KMS-11 (cell line): ENCODE results near the gene DDC.

Experiments used
- H2AFZ ChIP-seq: fragments of 200-600 bp; sonication (generic); 2 replicates; pipeline ENCODE4 v1.6.1; 2016; ENCODE audit warnings: antibody characterized with exemption, mixed run types, low read depth
- H3K27ac ChIP-seq: fragments of 200-600 bp; sonication (generic); 2 replicates; pipeline ENCODE4 v1.6.1; 2016; ENCODE audit warnings: mild to moderate bottlenecking, mixed run types
- H3K27me3 ChIP-seq: fragments of 200-600 bp; sonication (generic); 2 replicates; pipeline ENCODE4 v1.6.1; 2017; ENCODE audit warnings: mild to moderate bottlenecking, low read depth, mixed run types, moderate library complexity; ENCODE audit not compliant: insufficient read depth
- H3K36me3 ChIP-seq: fragments of 200-600 bp; sonication (generic); 2 replicates; pipeline ENCODE4 v1.6.1; 2017; ENCODE audit warnings: mild to moderate bottlenecking, mixed run types; ENCODE audit not compliant: insufficient read depth
- H3K4me1 ChIP-seq: fragments of 200-600 bp; sonication (generic); 2 replicates; pipeline ENCODE4 v1.6.1; 2016; ENCODE audit warnings: mild to moderate bottlenecking, low read depth, mixed run types; ENCODE audit not compliant: poor library complexity, severe bottlenecking
- H3K4me2 ChIP-seq: fragments of 200-600 bp; sonication (generic); 2 replicates; pipeline ENCODE4 v1.7.0; 2016; ENCODE audit warnings: mild to moderate bottlenecking, mixed run types
- H3K4me3 ChIP-seq: fragments of 200-600 bp; sonication (generic); IDR thresholded peaks from 2 replicates; pipeline ENCODE4 v1.6.1; 2017; ENCODE audit warnings: low read depth, low read length, mixed read lengths; ENCODE audit not compliant: insufficient read depth
- H3K79me2 ChIP-seq: fragments of 200-600 bp; sonication (generic); 2 replicates; pipeline ENCODE4 v1.6.1; 2016; ENCODE audit warnings: low read depth, mixed run types; ENCODE audit not compliant: insufficient read depth
- H3K9ac ChIP-seq: fragments of 200-600 bp; sonication (generic); 2 replicates; pipeline ENCODE4 v1.6.1; 2016; ENCODE audit warnings: mild to moderate bottlenecking, mixed run types
- H4K20me1 ChIP-seq: fragments of 200-600 bp; sonication (generic); 2 replicates; pipeline ENCODE4 v1.6.1; 2016; ENCODE audit warnings: mild to moderate bottlenecking, mixed run types; ENCODE audit not compliant: insufficient read depth
- TF ChIP-seq, protein P1 (sequence below): fragments of 200-600 bp; sonication (generic); conservative IDR thresholded peaks from 2 replicates; pipeline ENCODE4 v1.6.1; 2017; ENCODE audit warnings: low read depth, mild to moderate bottlenecking, antibody characterized with exemption, low read length, moderate library complexity, mixed read lengths

DDC gene

DNA sequence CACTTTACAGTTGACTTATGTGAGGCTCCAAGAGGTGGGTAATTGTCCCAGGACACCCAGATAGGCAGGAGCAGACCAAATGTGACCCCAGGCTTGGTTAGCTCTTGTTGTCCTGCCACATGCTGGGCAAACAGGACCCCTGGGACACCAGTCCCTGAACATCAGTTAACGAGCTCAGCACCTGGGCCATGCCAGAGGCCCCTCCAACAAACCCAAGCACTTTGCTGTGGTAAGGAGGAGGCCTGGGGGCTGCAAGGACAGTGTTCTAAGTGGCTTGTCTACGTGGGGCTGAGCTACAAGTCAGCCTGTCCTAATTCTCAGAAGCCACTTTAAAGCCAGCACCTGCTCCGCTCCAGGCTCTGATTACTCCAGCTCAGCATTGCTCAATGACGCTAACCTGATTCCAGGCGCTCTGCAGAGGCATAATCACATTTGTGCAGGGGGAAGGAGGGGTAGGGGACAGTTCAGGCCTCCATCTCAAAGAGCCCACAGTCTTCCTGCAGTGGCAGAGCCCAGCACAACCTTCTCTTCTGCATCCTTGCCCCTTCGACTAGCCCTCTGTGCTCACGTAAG is 57.2 kb downstream of the DDC start:
- Histone ChIP-seq H3K4me1 (no peaks in the 10 kb centered on the region), H3K9ac (no peak overlapping the region), H4K20me1 (no peaks in the 10 kb centered on the region), H3K36me3 (no peaks in the 10 kb centered on the region), H3K27ac (no peak overlapping the region), H3K79me2 (no peaks in the 10 kb centered on the region), H2AFZ (no peak overlapping the region), H3K27me3 (no peaks in the 10 kb centered on the region), H3K4me2 (no peak overlapping the region), H3K4me3 (no peak overlapping the region)
- TF ChIP-seq, protein P1, sequence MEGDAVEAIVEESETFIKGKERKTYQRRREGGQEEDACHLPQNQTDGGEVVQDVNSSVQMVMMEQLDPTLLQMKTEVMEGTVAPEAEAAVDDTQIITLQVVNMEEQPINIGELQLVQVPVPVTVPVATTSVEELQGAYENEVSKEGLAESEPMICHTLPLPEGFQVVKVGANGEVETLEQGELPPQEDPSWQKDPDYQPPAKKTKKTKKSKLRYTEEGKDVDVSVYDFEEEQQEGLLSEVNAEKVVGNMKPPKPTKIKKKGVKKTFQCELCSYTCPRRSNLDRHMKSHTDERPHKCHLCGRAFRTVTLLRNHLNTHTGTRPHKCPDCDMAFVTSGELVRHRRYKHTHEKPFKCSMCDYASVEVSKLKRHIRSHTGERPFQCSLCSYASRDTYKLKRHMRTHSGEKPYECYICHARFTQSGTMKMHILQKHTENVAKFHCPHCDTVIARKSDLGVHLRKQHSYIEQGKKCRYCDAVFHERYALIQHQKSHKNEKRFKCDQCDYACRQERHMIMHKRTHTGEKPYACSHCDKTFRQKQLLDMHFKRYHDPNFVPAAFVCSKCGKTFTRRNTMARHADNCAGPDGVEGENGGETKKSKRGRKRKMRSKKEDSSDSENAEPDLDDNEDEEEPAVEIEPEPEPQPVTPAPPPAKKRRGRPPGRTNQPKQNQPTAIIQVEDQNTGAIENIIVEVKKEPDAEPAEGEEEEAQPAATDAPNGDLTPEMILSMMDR, result no peak

DNA sequence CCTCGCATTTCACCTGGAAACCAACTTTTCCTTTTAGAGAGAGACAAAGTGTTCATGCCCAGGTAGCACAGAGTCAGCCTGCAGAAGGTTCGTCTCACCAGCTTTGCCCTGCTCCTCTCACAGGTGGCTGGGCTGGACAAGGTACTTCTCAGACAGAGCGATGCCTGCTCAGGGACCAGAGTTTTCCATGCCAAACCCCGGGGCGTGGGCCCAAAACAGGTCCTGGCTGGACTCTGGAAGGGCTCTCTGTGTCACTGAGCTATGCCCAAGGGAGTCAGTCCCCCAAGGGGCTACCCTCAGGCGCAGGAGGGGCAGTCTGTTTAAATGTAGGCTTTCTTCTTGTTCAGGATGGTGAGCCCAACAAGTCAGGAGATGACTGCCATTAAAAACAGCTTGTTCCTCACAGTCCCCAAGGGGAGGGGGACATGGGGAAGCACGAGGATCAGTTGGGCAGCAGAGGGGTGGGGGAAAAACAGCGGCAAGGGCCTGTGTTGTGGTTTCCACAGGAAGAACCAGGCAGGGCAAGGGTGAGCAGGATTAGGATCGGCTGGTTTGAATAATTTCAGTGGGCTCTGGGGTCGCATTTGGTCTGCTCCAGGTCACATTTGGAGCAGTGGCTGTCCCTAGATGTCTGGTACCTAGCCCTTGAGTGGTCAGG is 59.5 kb downstream of the DDC start:
- Histone ChIP-seq H3K36me3 (no peaks in the 10 kb centered on the region), H2AFZ (no peak overlapping the region), H3K27ac (no peak overlapping the region), H3K4me3 (no peak overlapping the region), H3K79me2 (no peaks in the 10 kb centered on the region), H3K27me3 (no peaks in the 10 kb centered on the region), H4K20me1 (no peaks in the 10 kb centered on the region), H3K4me1 (no peaks in the 10 kb centered on the region), H3K9ac (no peak overlapping the region), H3K4me2 (no peak overlapping the region)
- TF ChIP-seq, protein P1, result no peak

DNA sequence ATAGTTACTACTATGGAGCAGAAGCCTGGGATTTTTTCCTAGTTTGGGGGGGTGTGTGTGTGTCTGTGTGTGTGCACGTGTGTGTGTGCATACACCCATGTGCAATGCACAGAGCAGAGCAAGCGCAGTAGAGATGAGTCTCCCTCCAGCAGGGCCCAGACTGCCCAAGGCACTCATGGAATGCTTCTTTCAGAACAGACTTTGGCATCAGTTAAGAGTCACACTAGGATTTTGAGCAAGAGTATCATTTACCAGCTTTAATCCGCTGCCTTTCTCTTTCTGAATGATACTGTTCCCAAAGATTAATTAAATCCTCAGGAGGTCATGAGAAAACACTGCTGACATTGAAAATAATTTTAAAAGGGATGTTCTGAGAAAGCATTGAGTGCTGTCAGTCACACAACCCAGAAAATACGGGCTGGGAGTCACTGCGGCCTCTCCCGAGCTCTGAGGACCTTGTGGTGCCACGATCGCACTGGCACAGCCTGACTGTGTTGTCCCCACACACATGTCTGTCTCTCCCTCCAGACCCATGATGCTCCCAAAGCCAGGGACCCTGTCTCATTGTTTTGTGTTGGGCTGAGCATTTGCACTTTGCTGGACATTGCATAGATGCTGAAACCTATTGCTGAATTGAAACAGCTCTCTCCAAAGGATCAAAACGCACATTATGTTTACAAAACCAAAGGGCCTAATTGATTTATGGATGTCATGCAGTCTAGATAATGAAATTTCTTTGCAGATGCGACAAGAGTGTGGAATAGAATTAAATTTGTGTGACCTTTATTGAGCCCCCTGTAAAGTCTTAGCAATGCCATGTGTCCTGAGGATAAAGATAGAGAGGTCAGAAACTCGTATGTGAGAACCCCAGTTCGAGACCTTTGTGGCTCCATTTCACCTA is 60.3 kb downstream of the DDC start:
- Histone ChIP-seq H2AFZ (no peak overlapping the region), H3K4me2 (no peak overlapping the region), H3K9ac (no peak overlapping the region), H3K27me3 (no peaks in the 10 kb centered on the region), H3K4me3 (no peak overlapping the region), H3K27ac (no peak overlapping the region), H4K20me1 (no peaks in the 10 kb centered on the region), H3K36me3 (no peaks in the 10 kb centered on the region), H3K4me1 (no peaks in the 10 kb centered on the region), H3K79me2 (no peaks in the 10 kb centered on the region)
- TF ChIP-seq, protein P1, result no peak

DNA sequence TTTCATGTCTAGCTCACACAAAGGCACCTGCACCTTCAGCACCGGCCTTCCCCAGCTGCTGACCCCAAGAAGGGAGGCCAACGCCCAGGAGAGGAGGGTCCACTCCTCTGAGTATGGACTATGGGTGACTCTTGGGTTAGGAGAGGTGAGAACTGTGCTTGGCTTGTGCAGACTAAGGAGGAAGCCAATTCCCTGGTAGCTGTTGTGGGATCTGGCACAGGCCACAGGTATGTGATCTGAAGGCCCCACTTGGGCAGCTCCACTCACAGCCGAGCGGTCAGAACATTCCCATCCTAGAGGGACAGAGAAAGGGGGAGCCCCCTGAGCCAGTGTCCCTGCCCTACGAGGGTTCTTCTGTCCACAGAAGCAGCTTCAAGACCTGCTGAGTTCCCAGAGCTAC is 62.3 kb downstream of the DDC start:
- Histone ChIP-seq H4K20me1 (no peaks in the 10 kb centered on the region), H3K4me2 (no peak overlapping the region), H3K4me1 (no peaks in the 10 kb centered on the region), H3K27ac (no peak overlapping the region), H2AFZ (no peak overlapping the region), H3K4me3 (no peak overlapping the region), H3K36me3 (no peaks in the 10 kb centered on the region), H3K27me3 (no peaks in the 10 kb centered on the region), H3K9ac (no peak overlapping the region), H3K79me2 (no peaks in the 10 kb centered on the region)
- TF ChIP-seq, protein P1, result no peak
